Medulla oblongata (tissue), 1 donor: Measurements from ENCODE around the gene ZDHHC11B.
A peak's percentile ranks its signal among the peaks of the same experiment; 100 is the strongest.
"Not testable (repeated sequence)": the region's sequence is repeated elsewhere in the genome, so short reads cannot be mapped to it uniquely, and the experiment has no call there.

Source experiments
- DNase-seq: peaks from one replicate; pipeline ENCODE4 v3.0.0-alpha.2; 2015; ENCODE audit errors: extremely low spot score

ZDHHC11B gene

GRCh38 chr5:752532-753115, 31.9 kb downstream of the ZDHHC11B start:
- DNase-seq = not testable (repeated sequence)

GRCh38 chr5:751992-752391, 32.5 kb downstream of the ZDHHC11B start:
- DNase-seq = not testable (repeated sequence)

DNA sequence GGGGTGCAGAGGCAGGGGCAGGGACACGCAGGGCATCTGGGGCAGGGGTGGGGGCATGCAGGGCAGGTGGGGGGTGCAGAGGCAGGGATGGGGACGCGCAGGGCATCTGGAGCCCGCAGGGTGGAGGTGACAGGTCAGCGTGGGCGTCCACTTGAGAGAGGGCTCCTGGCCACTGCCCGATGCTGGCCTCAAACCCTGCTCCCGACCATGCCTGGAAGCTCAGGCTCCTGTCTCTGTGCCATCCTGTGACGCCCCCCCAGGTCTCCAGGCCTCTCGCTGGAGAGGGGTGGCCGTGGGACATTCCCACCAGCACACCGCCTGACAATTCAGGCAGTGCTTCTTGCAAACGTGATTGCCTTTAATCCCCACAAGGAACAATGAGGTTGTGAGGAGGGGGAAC, 33.0 kb downstream of the ZDHHC11B start:
- no peak for DNase-seq

DNA sequence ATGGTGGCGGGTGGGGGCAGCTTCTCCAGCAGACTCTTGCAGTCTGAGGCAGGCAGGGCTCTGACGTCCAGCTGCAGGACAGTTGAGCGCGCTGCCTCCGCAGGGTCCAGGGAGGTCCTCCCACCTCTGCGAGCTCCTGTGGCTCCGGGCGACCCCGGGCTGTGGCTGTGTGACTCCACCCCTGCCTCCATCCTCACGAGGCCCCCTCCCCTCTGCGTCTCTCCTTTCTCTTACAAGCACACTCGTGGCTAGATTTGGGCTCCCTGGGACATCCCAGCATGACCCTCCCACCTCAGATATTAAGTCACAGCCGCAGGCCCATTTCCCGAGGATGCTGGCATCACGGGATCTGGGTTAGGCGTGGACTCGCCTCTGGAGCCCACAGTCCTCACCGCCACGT, 34.3 kb downstream of the ZDHHC11B start:
- not testable (repeated sequence) for DNase-seq

DNA sequence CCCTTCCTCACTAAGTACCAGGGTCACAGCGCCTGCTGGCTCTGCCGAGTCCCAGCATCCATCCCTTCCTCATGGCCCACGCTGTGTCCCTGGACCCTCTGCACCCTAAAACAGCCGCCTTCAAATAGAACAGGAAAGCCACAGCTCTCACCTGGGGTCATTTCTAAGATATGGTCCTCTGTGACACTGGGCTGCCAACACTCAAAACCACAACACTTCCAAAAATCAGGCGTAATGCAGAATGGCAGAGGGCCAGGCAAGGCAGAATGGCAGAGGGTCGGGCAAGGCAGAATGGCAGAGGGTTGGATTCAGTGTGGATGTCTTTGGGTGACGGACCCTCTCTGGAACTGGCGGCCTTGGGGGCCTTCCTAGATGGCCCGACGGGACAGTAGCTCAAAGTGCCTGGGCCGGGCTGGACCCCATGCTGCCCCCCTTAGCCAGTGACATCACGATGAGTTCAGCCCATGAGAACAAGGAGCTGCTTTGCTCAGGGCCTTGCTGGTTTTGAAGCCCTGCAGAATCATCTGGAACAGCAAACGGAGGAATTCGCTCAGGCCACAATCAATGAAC, 35.3 kb downstream of the ZDHHC11B start:
- DNase-seq = no peak

GRCh38 chr5:748011-748980, 36.2 kb downstream of the ZDHHC11B start:
- not testable (repeated sequence) for DNase-seq

DNA sequence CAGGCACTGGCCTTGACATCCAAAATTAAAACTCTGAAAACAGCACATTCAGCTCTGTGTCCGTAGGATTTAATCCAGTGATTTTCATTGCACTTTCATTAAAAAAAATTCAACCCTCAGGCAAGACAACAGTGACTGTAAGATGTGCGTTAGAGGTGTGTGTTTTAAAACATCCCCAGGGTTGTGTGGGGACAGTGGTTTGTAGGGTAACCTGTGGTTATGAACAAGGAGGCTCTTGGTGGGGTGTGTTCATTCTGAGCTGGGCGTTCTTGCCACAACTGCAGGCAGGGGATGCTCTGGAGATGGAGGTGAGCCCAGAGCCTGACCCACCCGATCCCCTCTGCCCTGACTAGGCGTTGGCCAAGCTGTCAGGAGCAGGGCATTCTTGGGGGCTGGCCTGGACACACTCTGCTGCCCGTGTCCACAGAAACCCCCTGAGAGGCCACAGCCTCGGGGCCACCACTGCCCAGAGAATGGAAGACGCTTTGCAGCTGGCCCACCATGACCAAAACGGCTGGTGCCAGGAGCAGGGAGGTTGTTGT, 37.2 kb downstream of the ZDHHC11B start:
- DNase-seq = not testable (repeated sequence)

DNA sequence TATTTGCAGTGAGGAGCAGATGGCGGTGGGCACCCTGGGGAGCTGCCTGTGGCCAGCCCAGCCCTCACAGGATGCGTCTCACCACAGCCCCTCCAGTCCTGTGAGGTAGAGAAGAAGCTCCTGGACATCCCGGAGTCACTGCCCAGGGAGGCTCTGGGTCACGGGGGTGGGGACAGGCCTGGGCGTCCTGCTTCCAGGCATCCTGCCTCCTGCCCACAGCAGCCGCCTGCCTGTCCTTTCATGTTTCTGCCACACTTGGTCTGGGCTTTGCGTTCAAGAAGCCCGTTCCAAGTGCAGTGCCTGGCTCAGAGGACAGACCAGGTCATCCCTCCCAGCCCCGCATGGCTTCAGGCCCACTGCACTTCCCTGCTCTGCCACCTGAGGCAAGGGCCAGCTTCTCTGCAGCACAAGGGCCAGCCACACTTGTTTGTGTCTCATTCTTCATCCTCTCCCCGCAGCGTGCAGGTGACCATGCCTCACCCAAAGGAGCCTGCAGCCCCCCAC, 38.2 kb downstream of the ZDHHC11B start:
- no peak for DNase-seq

DNA sequence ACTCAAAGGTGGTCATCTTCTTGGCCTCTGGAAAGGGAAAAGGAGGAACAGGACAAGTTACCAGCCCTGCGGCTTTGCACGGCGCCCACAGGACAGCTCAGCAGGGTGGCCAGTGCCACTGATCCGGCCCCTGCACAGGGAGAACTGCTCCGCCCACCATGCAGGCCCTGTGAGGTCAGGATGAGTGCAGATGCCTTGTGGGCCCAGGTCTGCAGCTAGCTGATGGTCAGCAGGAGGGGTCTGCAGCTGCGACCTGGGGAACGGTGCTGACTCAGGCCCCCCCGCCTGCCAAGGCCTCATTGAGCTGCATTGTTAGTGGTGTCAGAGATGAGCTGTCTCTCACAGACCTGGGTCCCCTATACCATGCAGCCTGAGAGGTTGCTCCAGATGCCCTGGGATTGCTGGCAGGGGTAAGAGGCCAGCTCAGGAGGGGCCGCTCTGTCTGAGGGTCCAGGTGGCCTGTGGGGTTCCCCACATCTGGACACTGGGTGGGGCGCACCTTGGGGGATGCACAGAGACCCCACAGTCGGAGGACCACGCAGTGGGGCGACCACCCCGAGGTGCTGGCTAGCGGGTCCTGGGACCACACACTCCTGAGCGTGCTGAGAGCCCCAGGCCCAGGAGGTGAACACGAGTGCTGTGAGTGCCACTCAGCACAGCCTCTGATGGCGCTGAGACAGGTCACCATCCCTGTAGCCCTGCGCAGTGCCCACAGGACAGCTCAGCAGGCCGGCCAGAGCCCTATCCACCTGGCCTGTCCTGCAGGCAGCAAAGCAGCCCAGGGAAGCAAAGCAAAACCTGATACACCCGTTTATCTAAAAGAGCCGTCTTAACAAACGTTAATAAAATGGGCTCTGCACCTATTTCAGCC, 39.0 kb downstream of the ZDHHC11B start:
- DNase-seq = not testable (repeated sequence)

GRCh38 chr5:743696-744404, 40.7 kb downstream of the ZDHHC11B start:
- DNase-seq = not testable (repeated sequence)

DNA sequence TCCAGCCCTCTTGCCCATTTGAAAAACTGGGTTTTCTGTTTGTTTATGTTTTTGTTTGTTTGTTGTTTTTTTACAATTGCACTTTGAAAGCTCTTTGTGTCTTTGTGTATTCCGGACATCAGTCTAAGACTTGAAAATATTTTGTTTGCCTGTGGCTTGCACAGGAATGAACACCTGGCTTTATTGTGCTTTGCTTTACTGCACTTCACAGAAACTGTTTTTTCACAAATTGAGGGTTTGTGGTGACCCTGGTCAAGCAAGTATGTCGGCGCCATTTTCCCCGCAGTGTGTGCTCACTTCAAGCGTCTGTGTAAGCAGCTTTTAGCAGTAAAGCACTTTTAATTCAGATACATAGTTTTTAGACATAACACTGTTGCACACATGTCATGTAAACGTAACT, 42.3 kb downstream of the ZDHHC11B start:
- not testable (repeated sequence) for DNase-seq

DNA sequence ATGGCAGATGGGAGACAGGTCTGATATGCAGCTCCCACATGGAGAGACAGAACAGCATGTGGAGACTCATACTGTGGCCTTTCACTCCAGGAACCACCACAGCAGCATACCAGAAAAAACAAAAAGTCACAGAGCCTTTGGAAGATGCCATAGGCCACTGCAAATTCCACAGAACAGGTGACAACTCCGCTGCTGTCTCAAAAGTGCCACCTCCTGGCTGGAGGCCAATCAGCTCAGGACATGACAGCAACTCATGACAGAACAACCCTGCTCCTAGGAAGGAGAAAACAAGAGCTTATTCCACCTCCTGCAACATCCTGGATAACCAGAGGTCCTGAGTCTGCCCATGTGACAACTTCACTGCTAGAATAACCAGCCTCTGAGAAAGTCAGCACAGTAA, 50.4 kb downstream of the ZDHHC11B start:
- not testable (repeated sequence) for DNase-seq

- not testable (repeated sequence) for DNase-seq
These were observed 51.6 kb downstream of the ZDHHC11B start for GRCh38 chr5:732754-733454.

DNA sequence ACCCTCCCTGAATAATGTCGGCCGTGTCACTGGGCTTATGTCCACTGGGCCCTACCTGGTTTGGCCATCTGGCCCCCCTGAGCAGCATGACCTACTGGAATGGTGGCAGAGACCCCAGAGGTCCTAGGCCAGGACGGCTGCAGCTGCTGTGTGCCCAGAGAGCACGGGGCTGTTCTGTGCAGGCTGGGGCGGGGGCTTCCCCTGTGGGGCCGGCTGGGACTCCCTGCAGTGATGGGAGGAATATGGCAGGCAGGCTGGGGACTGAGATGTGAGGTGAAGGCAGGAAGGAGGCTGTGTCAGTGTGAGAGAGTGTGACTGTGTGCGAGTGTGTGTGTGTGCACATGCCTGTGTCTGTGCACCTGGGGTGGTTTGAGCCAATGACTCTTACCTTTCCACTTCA, 55.3 kb downstream of the ZDHHC11B start:
- not testable (repeated sequence) for DNase-seq

- DNase-seq = not testable (repeated sequence)
These were observed 57.4 kb downstream of the ZDHHC11B start for GRCh38 chr5:727087-727486.

DNA sequence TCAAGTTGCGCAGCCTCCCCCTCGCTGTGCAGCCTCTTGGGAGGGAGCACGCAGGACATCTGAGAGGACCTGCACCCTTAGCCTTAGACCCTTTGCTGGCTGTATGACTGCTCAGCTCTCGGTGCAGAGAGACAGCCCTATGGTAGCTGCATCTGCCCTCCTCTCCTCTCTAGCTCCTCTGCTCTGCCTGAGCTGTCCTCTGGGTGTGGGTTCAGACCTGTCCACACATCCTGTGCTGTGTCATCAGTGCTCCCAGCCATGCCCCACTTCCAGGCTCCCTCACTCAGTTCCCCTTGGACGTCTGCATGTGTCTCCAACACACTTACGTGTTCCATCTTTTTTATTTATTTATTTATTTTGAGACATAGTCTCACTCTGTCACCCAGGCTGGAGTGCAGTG, 60.7 kb downstream of the ZDHHC11B start:
- DNase-seq = not testable (repeated sequence)

GRCh38 chr5:723309-723708, 61.2 kb downstream of the ZDHHC11B start:
- DNase-seq = not testable (repeated sequence)

- DNase-seq = not testable (repeated sequence)
These were observed 65.2 kb downstream of the ZDHHC11B start for GRCh38 chr5:719379-719778.

DNA sequence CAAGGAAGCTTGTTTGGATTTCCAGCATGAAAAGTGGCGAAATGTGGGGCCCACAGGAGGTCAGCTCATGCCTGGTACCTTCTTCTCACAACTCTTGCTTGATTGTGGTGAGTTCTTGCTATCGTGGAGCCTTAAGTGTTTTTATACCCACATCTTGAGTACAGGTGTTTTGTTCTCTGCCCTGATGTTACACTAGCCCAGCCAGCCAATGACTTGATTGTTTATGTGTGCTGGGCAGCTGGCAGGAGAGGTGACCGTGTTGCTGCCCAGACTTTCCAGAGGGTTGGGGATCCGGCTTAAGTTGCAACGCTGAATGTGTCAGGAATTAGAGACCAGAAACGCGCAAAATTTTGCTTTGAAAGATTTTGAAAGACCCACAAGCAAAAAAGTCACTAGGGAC, 67.4 kb downstream of the ZDHHC11B start:
- DNase-seq = peak; percentile 45

DNA sequence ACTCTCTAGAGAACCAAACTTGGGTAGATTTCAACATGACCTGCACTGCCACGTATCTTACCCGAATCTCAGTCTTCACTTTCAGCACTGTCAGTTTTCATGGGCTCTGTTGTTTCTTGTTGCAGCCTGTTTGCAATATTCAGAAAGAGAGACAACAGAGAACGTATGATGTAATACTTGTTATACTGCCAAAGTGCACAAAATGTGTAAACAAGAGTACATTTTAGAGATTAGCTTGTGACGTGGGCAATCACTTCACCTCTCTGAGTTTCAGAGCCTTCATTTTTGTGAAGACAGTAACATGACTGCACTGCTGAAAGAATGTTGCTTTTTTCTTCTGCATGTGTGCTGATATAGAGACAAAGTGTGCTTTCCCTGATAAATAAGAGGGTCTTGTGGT, 67.8 kb downstream of the ZDHHC11B start:
- peak; percentile 49 for DNase-seq
